GM12801 (cell line): Measurements from ENCODE around the gene KCNA10.

Source experiments
- CTCF ChIP-seq: IDR thresholded peaks from one replicate; pipeline ENCODE4 v1.5.1; 2011; ENCODE audit warnings: control low read depth; ENCODE audit not compliant: insufficient read length; ENCODE audit errors: extremely low read depth

The KCNA10 gene

GRCh38 chr1:110489973-110490542 lies 28.9 kb downstream of the KCNA10 start:
- no peak for TF ChIP-seq CTCF

- TF ChIP-seq CTCF = no peak
These were observed 29.6 kb downstream of the KCNA10 start for GRCh38 chr1:110489406-110489805.

DNA sequence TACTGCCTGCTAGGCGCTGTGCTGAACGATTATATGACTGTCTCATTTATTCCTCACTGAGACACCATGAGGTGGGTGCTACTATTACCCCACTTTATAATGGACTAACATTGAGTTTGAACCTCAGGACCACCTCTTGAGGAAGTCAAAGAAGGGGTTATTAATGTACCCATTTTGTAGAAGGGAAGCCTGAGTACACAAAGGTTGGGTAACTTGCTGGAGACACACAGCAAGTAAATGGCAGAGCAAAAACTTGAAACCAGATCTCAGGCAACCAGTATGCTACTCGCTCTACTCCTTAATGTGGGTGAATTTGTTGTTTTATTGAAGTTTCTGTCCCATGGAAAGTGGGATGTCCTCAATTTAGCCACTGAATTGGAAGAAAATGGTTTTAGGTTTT lies 30.1 kb downstream of the KCNA10 start:
- no peak for TF ChIP-seq CTCF

GRCh38 chr1:110488161-110488560 lies 30.8 kb downstream of the KCNA10 start:
- TF ChIP-seq CTCF = no peak

DNA sequence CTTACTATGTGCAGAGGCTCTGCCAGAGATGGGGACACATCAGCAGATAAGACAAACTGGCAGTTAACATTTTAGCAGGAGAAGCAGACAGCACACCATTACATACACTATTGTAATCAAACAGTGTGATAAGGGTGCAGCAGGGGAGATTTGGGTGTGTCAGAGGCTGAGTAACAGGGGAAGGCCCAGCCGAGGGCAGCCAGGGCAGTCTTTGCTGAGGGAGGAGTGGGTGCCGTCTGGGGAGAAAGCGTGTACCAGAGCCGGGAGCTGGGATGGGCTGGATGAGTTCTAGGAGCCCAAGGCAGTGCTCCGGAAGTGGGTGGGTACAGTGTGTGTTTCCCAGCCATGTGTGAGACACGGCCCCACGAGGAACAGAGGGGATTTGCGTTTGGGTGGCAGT lies 31.2 kb downstream of the KCNA10 start:
- no peak for TF ChIP-seq CTCF

- no peak for TF ChIP-seq CTCF
These were observed 33.2 kb downstream of the KCNA10 start for GRCh38 chr1:110485725-110486124.

GRCh38 chr1:110484801-110485200 lies 34.2 kb downstream of the KCNA10 start:
- TF ChIP-seq CTCF = no peak

DNA sequence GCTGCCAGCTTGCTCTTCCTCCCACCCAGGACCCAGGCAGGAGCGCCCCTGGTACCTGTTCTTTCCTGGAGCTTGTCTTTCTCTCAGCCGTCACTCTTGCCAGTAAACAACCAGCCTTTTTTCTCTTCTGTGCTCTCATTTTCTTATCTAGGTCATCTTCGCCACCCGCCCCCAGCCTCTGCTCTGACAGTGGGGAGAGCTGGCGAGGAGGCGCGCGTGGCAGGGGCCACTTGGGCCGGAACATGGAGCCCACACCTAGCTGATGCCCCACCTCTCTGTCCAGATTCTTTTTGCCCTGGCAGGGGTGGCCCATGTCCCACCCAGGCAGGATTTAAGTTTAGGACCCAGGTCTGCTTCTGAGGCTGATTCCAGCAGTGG lies 35.7 kb downstream of the KCNA10 start:
- TF ChIP-seq CTCF = no peak
